H1 (cell line): ENCODE measurements around the gene GUCY1A2. TPM values are rescaled to one million over a fixed set of nuclear protein-coding genes. Genes with fewer than 3 reads are reported as not detected.

Source experiments
- BCL11A ChIP-seq, 2 experiments: IDR thresholded peaks; one replicate each; pipeline ENCODE4 v1.6.1; 2011; ENCODE audit warnings: low read depth in 2 of 2, low read length in 2 of 2, mild to moderate bottlenecking in 2 of 2
- CBX5 ChIP-seq: fragments of 300-800, 300-1000 bp; sonication (generic); IDR thresholded peaks from 2 replicates; pipeline ENCODE4 v1.7.1; 2016; ENCODE audit warnings: antibody characterized with exemption, low read length, low read depth
- PHF8 ChIP-seq: fragments of 200-600 bp; sonication (generic); conservative IDR thresholded peaks from 2 replicates; pipeline ENCODE4 v1.7.1; 2012; ENCODE audit warnings: low read depth, mild to moderate bottlenecking, inconsistent platforms, low read length, moderate library complexity
- RFX5 ChIP-seq: IDR thresholded peaks from 2 replicates; pipeline ENCODE4 v1.6.1; 2011; ENCODE audit warnings: low read depth, low read length, improper control_type of control experiment, borderline replicate concordance
- SUZ12 ChIP-seq: fragments of 200-600 bp; sonication (generic); IDR thresholded peaks from 2 replicates; pipeline ENCODE4 v1.6.1; 2012; ENCODE audit warnings: mild to moderate bottlenecking, inconsistent platforms, low read length, moderate library complexity, mixed read lengths
- TAF1 ChIP-seq: IDR thresholded peaks from 2 replicates; pipeline ENCODE4 v1.6.1; 2011; ENCODE audit warnings: mild to moderate bottlenecking, low read depth, low read length
- polyA plus RNA-seq, 7 experiments: library from polyadenylated mRNA; depleted of rRNA in 3 of 7; stranded (reverse) in 5 of 7; unstranded in 2 of 7; fragments of >200 nt in 5 of 7; fragments of 200-250 nt in 2 of 7; gene quantifications; 1 replicate in 5 of 7; 2 replicates in 1 of 7; 4 replicates in 1 of 7; pipeline versions ENCODE4 v1.2.1 to v1.2.3, GENCODE V29; 2011 to 2013; ENCODE audit warnings: missing spikeins in 2 of 7, mixed read lengths in 2 of 7
- total RNA-seq: library from RNA; stranded (reverse); fragmentation: NEBNext Ultra II Directional; extraction: Animal tissue kit (Norgen Biotek cat#: 25700); gene quantifications from 2 replicates; pipeline ENCODE4 v1.2.1, GENCODE V29; 2021

Gene GUCY1A2
- total and polyA plus RNA-seq, 2 of the 8 experiments (the other 6 are each of a cell fraction or from before 2014, with no cell fraction given), result 0.11 to 1.9 TPM

- TF ChIP-seq SUZ12 (no peak), TAF1 (no peak), CBX5 (no peak), BCL11A (IDR thresholded peaks at IDR 0.05; ENCODE audit: low read depth in 2 of 2, low read length in 2 of 2) (no peak), PHF8 (no peak), RFX5 (no peak)
- TF ChIP-seq, all 59 proteins: peak for 0
These were observed 304.1 kb downstream of the GUCY1A2 start (continued) for GRCh38 chr11:106714199-106714598.
